GM21390 (cell line): ENCODE measurements around the gene FAM89B.

Source experiments
- ATAC-seq: cut with Tn5 transposase; IDR thresholded peaks from one replicate; pipeline ENCODE4 v1.9.1; 2021; ENCODE audit not compliant: unreplicated experiment

Gene FAM89B

GRCh38 chr11:65609665-65610064, 37.3 kb downstream of the FAM89B start:
- ATAC-seq = no peak

GRCh38 chr11:65610404-65610803, 38.1 kb downstream of the FAM89B start:
- no peak for ATAC-seq

GRCh38 chr11:65611028-65611757, 38.9 kb downstream of the FAM89B start:
- no peak for ATAC-seq

GRCh38 chr11:65611758-65612603, 39.6 kb downstream of the FAM89B start:
- ATAC-seq = no peak

- ATAC-seq = no peak
Measured at GRCh38 chr11:65612691-65613090, 40.4 kb downstream of the FAM89B start.

GRCh38 chr11:65613091-65613928, 41.0 kb downstream of the FAM89B start:
- no peak for ATAC-seq

GRCh38 chr11:65615229-65615949, 43.1 kb downstream of the FAM89B start, which contains the start of gene PCNX3:
Gene PCNX3 (plus strand): TSS chr11:65615776. CDS start chr11:65616312, 536 bp downstream.
- peak; percentile 76 for ATAC-seq

GRCh38 chr11:65615950-65616574, 43.7 kb downstream of the FAM89B start:
- ATAC-seq = peak; percentile 3

- ATAC-seq = no peak
Measured at GRCh38 chr11:65616575-65617001, 44.2 kb downstream of the FAM89B start.

- ATAC-seq = no peak
Measured at GRCh38 chr11:65617136-65617850, 45.0 kb downstream of the FAM89B start.

GRCh38 chr11:65617990-65618751, 45.8 kb downstream of the FAM89B start:
- no peak for ATAC-seq

- no peak for ATAC-seq
Measured at GRCh38 chr11:65618763-65619162, 46.4 kb downstream of the FAM89B start.

GRCh38 chr11:65619281-65619928, 47.1 kb downstream of the FAM89B start:
- no peak for ATAC-seq

GRCh38 chr11:65620666-65621065, 48.3 kb downstream of the FAM89B start:
- no peak for ATAC-seq

GRCh38 chr11:65621460-65621859, 49.1 kb downstream of the FAM89B start:
- no peak for ATAC-seq

- ATAC-seq = no peak
Measured at GRCh38 chr11:65622011-65622410, 49.7 kb downstream of the FAM89B start.

- ATAC-seq = no peak
Measured at GRCh38 chr11:65623177-65623576, 50.8 kb downstream of the FAM89B start.
